ENCODE results near the gene MEPE. TPM values are rescaled to one million over a fixed set of nuclear protein-coding genes. Genes with fewer than 3 reads are reported as not detected.

Gene MEPE
- total RNA-seq, 4 donors from 2014 or later, result not detected

- no peak overlapping the region for H3K4me3 ChIP-seq
- TF ChIP-seq EP300 (IDR thresholded peaks at IDR 0.05), result no peak
- TF ChIP-seq, protein P1, sequence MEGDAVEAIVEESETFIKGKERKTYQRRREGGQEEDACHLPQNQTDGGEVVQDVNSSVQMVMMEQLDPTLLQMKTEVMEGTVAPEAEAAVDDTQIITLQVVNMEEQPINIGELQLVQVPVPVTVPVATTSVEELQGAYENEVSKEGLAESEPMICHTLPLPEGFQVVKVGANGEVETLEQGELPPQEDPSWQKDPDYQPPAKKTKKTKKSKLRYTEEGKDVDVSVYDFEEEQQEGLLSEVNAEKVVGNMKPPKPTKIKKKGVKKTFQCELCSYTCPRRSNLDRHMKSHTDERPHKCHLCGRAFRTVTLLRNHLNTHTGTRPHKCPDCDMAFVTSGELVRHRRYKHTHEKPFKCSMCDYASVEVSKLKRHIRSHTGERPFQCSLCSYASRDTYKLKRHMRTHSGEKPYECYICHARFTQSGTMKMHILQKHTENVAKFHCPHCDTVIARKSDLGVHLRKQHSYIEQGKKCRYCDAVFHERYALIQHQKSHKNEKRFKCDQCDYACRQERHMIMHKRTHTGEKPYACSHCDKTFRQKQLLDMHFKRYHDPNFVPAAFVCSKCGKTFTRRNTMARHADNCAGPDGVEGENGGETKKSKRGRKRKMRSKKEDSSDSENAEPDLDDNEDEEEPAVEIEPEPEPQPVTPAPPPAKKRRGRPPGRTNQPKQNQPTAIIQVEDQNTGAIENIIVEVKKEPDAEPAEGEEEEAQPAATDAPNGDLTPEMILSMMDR (IDR thresholded peaks at IDR 0.05), result no peak
- TF ChIP-seq POLR2A (IDR thresholded peaks at IDR 0.05), result no peak
- no peak for TF ChIP-seq POLR2AphosphoS5 (IDR thresholded peaks at IDR 0.05)
- H3K4me1 ChIP-seq, result peaks cover 3% of the 10 kb centered on the region
- no peaks in the 10 kb centered on the region for H3K36me3 ChIP-seq
- H3K27ac ChIP-seq, result no peak overlapping the region
- DNase-seq (ENCODE audit: low spot score in 2 of 2), result no peak
- no peaks in the 10 kb centered on the region for H3K27me3 ChIP-seq
- no peaks in the 10 kb centered on the region for H3K9me3 ChIP-seq
Measured at GRCh38 chr4:87853891-87854290, 21.1 kb downstream of the MEPE start.

DNA sequence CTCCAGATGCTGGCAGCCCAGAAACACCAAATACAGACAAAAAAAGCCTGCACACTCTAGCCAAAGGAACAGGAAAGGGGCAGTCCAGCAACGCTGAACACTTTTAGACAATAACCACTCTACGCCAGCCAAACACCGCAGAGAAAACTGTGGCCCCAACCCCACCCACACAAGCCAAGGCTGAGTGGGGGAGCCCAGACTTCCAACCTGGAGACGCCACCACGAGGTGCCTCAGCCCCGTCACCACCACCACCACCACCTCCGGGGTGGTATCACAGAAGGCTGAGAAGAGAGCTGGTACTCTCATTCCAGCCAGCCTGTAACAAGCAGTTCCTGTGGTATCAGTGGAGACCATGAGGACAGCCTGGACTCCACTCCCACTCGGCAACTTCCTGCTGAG, 22.8 kb downstream of the MEPE start:
- WGBS, result 67% methylated on average over 5 of the region's 8 CpGs
- Histone ChIP-seq H3K4me3 (no peak overlapping the region), H3K27ac (no peak overlapping the region), H3K9me3 (no peaks in the 10 kb centered on the region), H3K36me3 (no peaks in the 10 kb centered on the region), H3K4me1 (no peaks in the 10 kb centered on the region), H3K27me3 (no peaks in the 10 kb centered on the region)
- no peak for DNase-seq (ENCODE audit: low spot score in 2 of 2)
- TF ChIP-seq POLR2AphosphoS5 (IDR thresholded peaks at IDR 0.05), result no peak
- TF ChIP-seq, protein P1 (IDR thresholded peaks at IDR 0.05), result no peak
- TF ChIP-seq POLR2A (IDR thresholded peaks at IDR 0.05), result no peak
- TF ChIP-seq EP300 (IDR thresholded peaks at IDR 0.05), result no peak

DNA sequence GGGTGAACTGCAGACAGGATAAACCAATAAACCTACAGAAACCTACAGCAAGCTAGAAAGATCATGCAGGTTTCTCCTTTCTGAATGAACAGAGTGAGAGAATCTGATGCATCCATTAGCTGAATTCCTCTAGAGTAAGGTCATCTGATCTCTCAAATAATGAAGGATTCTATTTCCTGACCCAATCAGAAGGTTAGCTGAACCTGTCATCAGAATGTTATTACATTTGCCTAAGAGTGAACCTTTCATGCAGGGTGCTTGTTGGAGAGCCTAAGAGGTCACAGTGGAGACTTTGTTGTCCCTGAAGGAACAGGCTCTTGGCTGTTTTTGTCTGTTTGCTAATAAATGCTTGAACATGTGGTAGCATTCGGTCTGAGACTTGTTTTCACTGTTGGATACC, 24.0 kb downstream of the MEPE start:
- DNase-seq (ENCODE audit: low spot score in 2 of 2), result no peak
- H3K27me3 ChIP-seq, result no peaks in the 10 kb centered on the region
- H3K9me3 ChIP-seq, result no peaks in the 10 kb centered on the region
- H3K4me3 ChIP-seq, result no peak overlapping the region
- WGBS, result 62% methylated on average over 1 of the region's 1 CpG
- no peak overlapping the region for H3K27ac ChIP-seq
- H3K4me1 ChIP-seq, result no peaks in the 10 kb centered on the region
- TF ChIP-seq POLR2A (IDR thresholded peaks at IDR 0.05), result no peak
- TF ChIP-seq EP300 (IDR thresholded peaks at IDR 0.05), result no peak
- TF ChIP-seq, protein P1 (IDR thresholded peaks at IDR 0.05), result no peak
- TF ChIP-seq POLR2AphosphoS5 (IDR thresholded peaks at IDR 0.05), result no peak
- no peaks in the 10 kb centered on the region for H3K36me3 ChIP-seq

- no peaks in the 10 kb centered on the region for H3K36me3 ChIP-seq
- H3K27me3 ChIP-seq, result no peaks in the 10 kb centered on the region
- H3K4me3 ChIP-seq, result no peak overlapping the region
- no peak for TF ChIP-seq POLR2A (IDR thresholded peaks at IDR 0.05)
- TF ChIP-seq, protein P1 (IDR thresholded peaks at IDR 0.05), result no peak
- no peak for TF ChIP-seq EP300 (IDR thresholded peaks at IDR 0.05)
- no peak for TF ChIP-seq POLR2AphosphoS5 (IDR thresholded peaks at IDR 0.05)
- H3K27ac ChIP-seq, result no peak overlapping the region
- H3K4me1 ChIP-seq, result no peaks in the 10 kb centered on the region
- DNase-seq (ENCODE audit: low spot score in 2 of 2), result no peak
- no peaks in the 10 kb centered on the region for H3K9me3 ChIP-seq
- WGBS, result 97% methylated on average over 5 of the region's 5 CpGs
Measured at GRCh38 chr4:87857789-87858188, 25.0 kb downstream of the MEPE start.

DNA sequence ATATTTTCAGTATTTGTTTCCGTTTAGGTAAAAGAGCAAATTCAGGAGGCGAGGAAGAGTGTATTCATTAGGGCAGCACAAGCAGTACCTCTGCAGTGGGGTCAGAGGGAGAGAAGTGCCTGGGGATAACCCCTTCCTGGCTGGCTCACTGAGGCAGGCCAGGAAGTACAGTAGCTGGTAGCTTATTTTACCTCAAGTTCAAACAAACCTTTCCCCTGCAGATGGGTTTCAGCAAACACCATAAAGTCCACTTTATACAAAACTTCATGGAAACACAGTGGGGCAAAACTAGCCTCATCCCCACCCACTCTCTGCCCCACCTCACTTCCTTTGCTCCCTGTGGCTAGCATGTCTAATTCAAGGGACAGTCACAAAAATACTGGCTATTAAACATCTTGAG, 29.5 kb downstream of the MEPE start:
- H3K9me3 ChIP-seq, result no peaks in the 10 kb centered on the region
- no peak overlapping the region for H3K27ac ChIP-seq
- no peaks in the 10 kb centered on the region for H3K4me1 ChIP-seq
- 90% methylated on average over 2 of the region's 2 CpGs for WGBS
- no peak overlapping the region for H3K4me3 ChIP-seq
- H3K36me3 ChIP-seq, result no peaks in the 10 kb centered on the region
- no peaks in the 10 kb centered on the region for H3K27me3 ChIP-seq
- no peak for DNase-seq (ENCODE audit: low spot score in 2 of 2)
- no peak for TF ChIP-seq EP300 (IDR thresholded peaks at IDR 0.05)
- TF ChIP-seq POLR2A (IDR thresholded peaks at IDR 0.05), result no peak
- TF ChIP-seq POLR2AphosphoS5 (IDR thresholded peaks at IDR 0.05), result no peak
- TF ChIP-seq, protein P1 (IDR thresholded peaks at IDR 0.05), result no peak
